ENCODE measurements around the gene CD40LG.

- TF ChIP-seq CTCF (conservative IDR thresholded peaks at IDR 0.05; ENCODE audit: low read length), result no peak
- no peak for TF ChIP-seq EZH2phosphoT487 (IDR thresholded peaks at IDR 0.05; ENCODE audit: borderline replicate concordance, low read depth, low read length)
Observed at GRCh38 chrX:136671006-136671610, 23.1 kb downstream of the CD40LG start.

All from OCI-LY7 (cell line).